Stomach (tissue), 9 donors: Measurements from ENCODE around the gene FGFR4. TPM values are rescaled to one million over a fixed set of nuclear protein-coding genes. Genes with fewer than 3 reads are reported as not detected.

ENCODE experiments used
- DNase-seq, 2 donors: peaks; one replicate each; pipeline versions ENCODE4 v3.0.0 to v3.0.0-alpha.2; 2013 to 2019
- H3K27ac ChIP-seq, 5 donors: fragments of 200-600 bp in 4 of 5; sonication (generic) in 4 of 5; one replicate each; pipeline ENCODE4 v1.5.1; 2013 to 2019; ENCODE audit warnings: mild to moderate bottlenecking in 1 of 5, moderate library complexity in 1 of 5
- H3K27me3 ChIP-seq, 3 donors: fragments of 200-600 bp; sonication (generic); one replicate each; pipeline ENCODE4 v1.5.1; 2017 to 2019; ENCODE audit warnings: mixed run types in 1 of 3
- H3K36me3 ChIP-seq, 4 donors: fragments of 200-600 bp; sonication (generic); 1 replicate in 3 of 4; 2 replicates in 1 of 4; pipeline ENCODE4 v1.5.1; 2016 to 2019
- H3K4me1 ChIP-seq, 4 donors: fragments of 200-600 bp; sonication (generic); one replicate each; pipeline ENCODE4 v1.5.1; 2016 to 2019
- H3K4me3 ChIP-seq, 4 donors: fragments of 200-600 bp; sonication (generic) in 3 of 4; one replicate each; pipeline ENCODE4 v1.5.1; 2016 to 2019; ENCODE audit warnings: mild to moderate bottlenecking in 1 of 4
- H3K9me3 ChIP-seq, 4 donors: fragments of 200-600 bp; sonication (generic); one replicate each; pipeline ENCODE4 v1.5.1; 2016 to 2019
- EP300 ChIP-seq: sonication (generic); formaldehyde crosslinking; IDR thresholded peaks from one replicate; pipeline ENCODE4 v1.6.1; 2017; ENCODE audit warnings: antibody characterized with exemption
- POLR2A ChIP-seq, 4 donors: fragments of 450-650 bp; IDR thresholded peaks; one replicate each; pipeline ENCODE4 v1.6.1; 2016; ENCODE audit warnings: antibody characterized with exemption in 4 of 4, control low read depth in 2 of 4, mild to moderate bottlenecking in 1 of 4, moderate library complexity in 1 of 4
- POLR2AphosphoS5 ChIP-seq, 3 donors: sonication (generic); formaldehyde crosslinking; IDR thresholded peaks; one replicate each; pipeline ENCODE4 v1.6.1; 2016; ENCODE audit warnings: antibody characterized with exemption in 3 of 3
- WGBS, 5 donors: extraction: QIAGEN DNeasy Blood & Tissue Kit in 3 of 5; methylation state at CpG; one replicate each; pipeline versions ENCODE4 v1.1.5 to v1.1.7; 2013 to 2018; 5-methylcytosine and 5-hydroxymethylcytosine counted together
- intact Hi-C: fragments of 100-400 bp; cut with DNase I; formaldehyde crosslinking; loops from one replicate; pipeline ENCODE4 v1.15.1; 2023; ENCODE audit warnings: low total_unique reads
- polyA plus RNA-seq, 3 donors: library from polyadenylated mRNA; stranded (reverse); fragments of 200-250 nt; gene quantifications; one replicate each; pipeline ENCODE4 v1.2.3, GENCODE V29; 2013
- total RNA-seq, 5 donors: library from RNA; depleted of rRNA; stranded (reverse); fragments of >200 nt; gene quantifications; one replicate each; pipeline versions ENCODE4 v1.1.0 to v1.2.3, GENCODE V29; 2014 to 2016
- TF ChIP-seq, protein P1 (sequence below), 7 experiments: fragments of 450-650 bp in 4 of 7; fragments of 200-600 bp in 3 of 7; sonication (generic) in 3 of 7; IDR thresholded peaks; one replicate each; pipeline ENCODE4 v1.5.1; 2016 to 2019; ENCODE audit warnings: antibody characterized with exemption in 7 of 7, control low read depth in 2 of 7, mild to moderate bottlenecking in 1 of 7
- donor health status: healthy with polysubstance abuse.
- donor health status: Bipolar disorder and iron deficiency.
- donor health status: healthy.

FGFR4 gene
- total and polyA plus RNA-seq, 8 donors, result 4.1 to 145 (median 13.5) TPM

DNA sequence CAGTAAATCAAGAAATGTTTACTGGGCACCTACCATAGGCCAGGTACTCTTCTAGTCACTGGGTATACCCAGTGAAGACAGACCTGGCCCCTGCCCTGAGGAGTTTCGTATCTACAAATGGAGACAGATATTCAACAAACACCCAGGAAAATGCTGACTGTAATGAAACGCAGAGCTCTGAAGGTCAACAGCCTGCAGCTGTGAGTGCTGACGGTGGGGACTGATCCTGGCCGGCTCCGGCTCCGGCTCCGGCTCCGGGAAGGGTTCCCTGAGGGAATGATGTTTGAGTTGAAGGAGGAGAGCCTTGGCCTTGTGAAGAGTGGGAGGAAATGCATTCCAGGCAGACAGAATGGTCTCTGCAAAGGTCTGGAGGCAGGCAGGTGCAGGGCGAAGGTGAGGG, 23.1 kb downstream of the FGFR4 start:
- intact Hi-C loops, result loop anchor here (5.0 kb wide), 1 partner anchor 38 kb away; no protein-coding TSS in a partner anchor
- WGBS, 5 donors, result 33 to 53% (median 37%) methylated on average over 9 of the region's 9 CpGs
- peaks cover 0 to 33% (median 19%) of the 10 kb centered on the region in 4 donors for H3K4me1 ChIP-seq
- no peak overlapping the region for H3K27ac ChIP-seq
- no peaks in the 10 kb centered on the region for H3K27me3 ChIP-seq
- DNase-seq, result peak in 1 of 2 donors; percentile 77
- no peak overlapping the region for H3K4me3 ChIP-seq
- no peak for TF ChIP-seq POLR2AphosphoS5 (IDR thresholded peaks at IDR 0.05)
- no peak for TF ChIP-seq EP300
- TF ChIP-seq POLR2A (IDR thresholded peaks at IDR 0.05), result no peak
- TF ChIP-seq, protein P1, sequence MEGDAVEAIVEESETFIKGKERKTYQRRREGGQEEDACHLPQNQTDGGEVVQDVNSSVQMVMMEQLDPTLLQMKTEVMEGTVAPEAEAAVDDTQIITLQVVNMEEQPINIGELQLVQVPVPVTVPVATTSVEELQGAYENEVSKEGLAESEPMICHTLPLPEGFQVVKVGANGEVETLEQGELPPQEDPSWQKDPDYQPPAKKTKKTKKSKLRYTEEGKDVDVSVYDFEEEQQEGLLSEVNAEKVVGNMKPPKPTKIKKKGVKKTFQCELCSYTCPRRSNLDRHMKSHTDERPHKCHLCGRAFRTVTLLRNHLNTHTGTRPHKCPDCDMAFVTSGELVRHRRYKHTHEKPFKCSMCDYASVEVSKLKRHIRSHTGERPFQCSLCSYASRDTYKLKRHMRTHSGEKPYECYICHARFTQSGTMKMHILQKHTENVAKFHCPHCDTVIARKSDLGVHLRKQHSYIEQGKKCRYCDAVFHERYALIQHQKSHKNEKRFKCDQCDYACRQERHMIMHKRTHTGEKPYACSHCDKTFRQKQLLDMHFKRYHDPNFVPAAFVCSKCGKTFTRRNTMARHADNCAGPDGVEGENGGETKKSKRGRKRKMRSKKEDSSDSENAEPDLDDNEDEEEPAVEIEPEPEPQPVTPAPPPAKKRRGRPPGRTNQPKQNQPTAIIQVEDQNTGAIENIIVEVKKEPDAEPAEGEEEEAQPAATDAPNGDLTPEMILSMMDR (IDR thresholded peaks at IDR 0.05), result no peak
- no peaks in the 10 kb centered on the region for H3K9me3 ChIP-seq
- no peaks in the 10 kb centered on the region for H3K36me3 ChIP-seq

DNA sequence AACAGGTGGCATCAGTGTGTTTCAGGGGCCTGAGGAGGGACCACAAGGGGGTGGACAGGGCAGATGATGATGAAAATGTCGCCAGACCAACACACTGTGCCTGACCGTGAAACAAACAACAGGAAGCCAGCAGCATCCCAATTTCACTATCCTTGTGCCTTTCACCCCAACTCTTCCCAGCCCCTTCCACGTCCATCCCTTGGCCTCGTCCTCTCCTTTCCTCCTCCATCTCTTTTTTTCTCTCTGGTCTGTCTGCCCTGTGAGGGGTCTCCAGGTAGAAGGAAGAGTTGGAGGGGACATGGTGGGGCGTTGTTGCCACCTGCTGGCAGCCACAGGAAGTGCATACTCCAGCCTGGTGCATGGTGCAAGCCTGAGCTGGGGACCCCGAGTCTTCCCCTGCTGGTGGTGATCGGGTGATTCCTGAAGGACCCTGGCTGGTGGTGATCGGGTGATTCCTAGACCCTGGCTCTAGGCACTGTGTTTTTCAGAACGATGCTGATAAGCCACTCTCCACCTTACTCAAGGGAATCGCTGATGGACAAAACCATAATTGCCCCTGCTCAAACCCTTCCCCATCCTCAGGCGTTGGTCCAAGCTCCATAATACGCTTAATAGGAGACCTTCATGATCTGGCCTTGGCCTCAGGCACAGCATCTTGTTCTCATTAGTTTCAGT, 25.1 kb downstream of the FGFR4 start:
- no peak overlapping the region for H3K4me3 ChIP-seq
- no peaks in the 10 kb centered on the region for H3K36me3 ChIP-seq
- intact Hi-C loops, result loop anchor here (5.0 kb wide), 1 partner anchor 40 kb away; no protein-coding TSS in a partner anchor
- H3K9me3 ChIP-seq, result no peaks in the 10 kb centered on the region
- H3K27ac ChIP-seq, result no peak overlapping the region
- 16 to 26% (median 18%) methylated on average over 12 of the region's 12 CpGs for WGBS, 5 donors
- no peaks in the 10 kb centered on the region for H3K27me3 ChIP-seq
- DNase-seq, result peak; percentile 51 to 82
- peaks cover 0 to 45% (median 28%) of the 10 kb centered on the region in 4 donors for H3K4me1 ChIP-seq
- TF ChIP-seq EP300, result no peak
- TF ChIP-seq, protein P1 (IDR thresholded peaks at IDR 0.05), result peak in 5 of 7 experiments; percentile 89 to 98 (median 92)
- no peak for TF ChIP-seq POLR2AphosphoS5 (IDR thresholded peaks at IDR 0.05)
- no peak for TF ChIP-seq POLR2A (IDR thresholded peaks at IDR 0.05)

DNA sequence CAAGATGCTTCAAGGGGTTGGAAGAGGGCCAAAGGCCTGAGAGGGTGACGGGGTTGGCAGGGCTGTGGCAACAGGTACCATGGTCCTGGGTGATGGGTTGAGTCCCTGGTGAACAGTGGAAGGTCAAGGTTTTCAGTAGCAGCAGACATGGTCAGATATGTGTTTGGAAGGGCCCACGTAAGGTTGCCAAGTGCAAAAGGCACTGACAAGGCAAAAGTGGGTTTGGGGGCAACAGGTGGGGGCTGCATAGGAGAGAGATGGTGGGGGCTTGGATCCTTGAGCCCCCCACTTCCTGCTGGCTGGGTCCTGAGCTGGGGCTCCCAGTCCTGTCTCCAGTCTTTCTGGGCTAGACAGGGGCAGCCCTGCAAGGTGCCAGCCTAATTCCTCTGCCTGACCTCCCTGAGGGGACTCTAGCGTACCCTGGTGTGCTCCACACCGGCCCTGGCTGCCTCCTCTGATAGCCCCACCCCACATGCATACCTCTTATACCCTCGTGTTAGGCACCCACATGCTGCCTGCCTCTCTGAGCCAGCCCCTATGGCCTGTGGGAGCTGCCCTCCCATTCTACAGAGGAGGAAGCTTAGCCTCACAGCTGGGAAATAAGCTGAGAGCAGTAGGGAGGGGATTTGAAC, 26.0 kb downstream of the FGFR4 start:
- H3K4me1 ChIP-seq, result peaks cover 0 to 50% (median 32%) of the 10 kb centered on the region in 4 donors
- no peaks in the 10 kb centered on the region for H3K36me3 ChIP-seq
- H3K27ac ChIP-seq, result no peak overlapping the region
- no peaks in the 10 kb centered on the region for H3K9me3 ChIP-seq
- H3K27me3 ChIP-seq, result no peaks in the 10 kb centered on the region
- TF ChIP-seq POLR2A (IDR thresholded peaks at IDR 0.05) (no peak), POLR2AphosphoS5 (IDR thresholded peaks at IDR 0.05) (no peak), EP300 (no peak)
- TF ChIP-seq, protein P1 (IDR thresholded peaks at IDR 0.05), result no peak
- 59 to 76% (median 72%) methylated on average over 4 to 5 of the region's 5 CpGs for WGBS, 5 donors
- H3K4me3 ChIP-seq, result no peak overlapping the region
- DNase-seq, result no peak
- intact Hi-C loops, result loop anchor here (5.0 kb wide), 1 partner anchor 40 kb away; no protein-coding TSS in a partner anchor

DNA sequence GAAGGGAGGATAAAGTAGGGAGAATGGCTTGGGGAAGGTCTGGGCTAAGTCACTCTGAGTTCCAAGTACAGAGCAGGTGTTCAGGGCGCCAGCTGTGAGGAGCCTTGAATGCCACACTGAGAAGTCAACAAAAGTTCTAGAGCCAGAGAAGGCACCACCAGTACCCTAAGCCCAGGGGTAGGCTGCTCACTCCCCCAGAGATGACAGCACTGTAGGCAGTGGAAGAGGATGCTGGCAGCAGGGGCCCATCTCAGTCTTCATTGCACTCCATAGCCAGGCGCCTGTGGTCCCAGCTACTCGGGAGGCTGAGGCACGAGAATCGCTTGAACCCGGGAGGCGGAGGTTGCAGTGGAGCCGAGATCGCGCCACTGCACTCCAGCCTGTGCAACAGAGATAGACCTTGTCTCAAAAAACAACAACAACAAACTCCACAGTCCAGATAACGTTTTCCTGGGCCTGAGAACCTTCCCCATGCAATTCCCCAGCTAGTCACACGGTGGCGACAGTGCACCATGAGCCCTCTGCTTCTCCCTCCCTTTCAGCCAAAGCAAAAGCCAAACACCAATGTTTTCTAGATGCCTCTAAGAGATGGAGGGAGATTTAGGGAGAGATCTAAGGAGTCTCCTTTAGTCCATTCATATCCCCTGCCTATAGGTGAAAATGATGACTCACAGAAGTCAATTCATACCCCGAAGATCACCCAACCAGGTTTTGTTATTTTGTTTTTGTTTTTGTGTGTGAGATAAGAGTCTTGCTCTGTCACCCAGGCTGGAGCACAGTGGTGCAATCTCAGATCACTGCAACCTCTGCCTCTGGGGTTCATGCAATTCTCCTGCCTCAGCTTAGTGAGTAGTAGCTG, 27.1 kb downstream of the FGFR4 start:
- no peaks in the 10 kb centered on the region for H3K27me3 ChIP-seq
- no peaks in the 10 kb centered on the region for H3K36me3 ChIP-seq
- H3K27ac ChIP-seq, result peak overlapping the region in 2 of 5 donors; percentile 54 to 56
- peaks cover 0 to 50% (median 32%) of the 10 kb centered on the region in 4 donors for H3K4me1 ChIP-seq
- intact Hi-C loops, result loop anchor here (5.0 kb wide), 1 partner anchor 41 kb away; no protein-coding TSS in a partner anchor
- 15 to 18% (median 17%) methylated on average over 14 of the region's 14 CpGs for WGBS, 5 donors
- peak in 2 of 3 donors; percentile 29 to 76 for TF ChIP-seq POLR2AphosphoS5 (IDR thresholded peaks at IDR 0.05)
- TF ChIP-seq POLR2A (IDR thresholded peaks at IDR 0.05), result no peak
- no peak for TF ChIP-seq EP300
- TF ChIP-seq, protein P1 (IDR thresholded peaks at IDR 0.05), result peak in 6 of 7 experiments; percentile 52 to 99 (median 98)
- H3K4me3 ChIP-seq, result peak overlapping the region in 1 of 4 donors; percentile 7
- peak; percentile 81 to 91 for DNase-seq
- H3K9me3 ChIP-seq, result no peaks in the 10 kb centered on the region
